GM20431 (cell line): Measurements from ENCODE around the gene CD99.
"Not testable (repeated sequence)": the region's sequence is repeated elsewhere in the genome, so short reads cannot be mapped to it uniquely, and the experiment has no call there.

ENCODE experiments used
- in situ Hi-C: fragments of 300-500 bp; cut with MseI, MboI; formaldehyde crosslinking; loops from one replicate; pipeline ENCODE4 v1.15.0; 2020; ENCODE audit warnings: low sequenced_read_pairs; ENCODE audit not compliant: unreplicated experiment

CD99 gene

DNA sequence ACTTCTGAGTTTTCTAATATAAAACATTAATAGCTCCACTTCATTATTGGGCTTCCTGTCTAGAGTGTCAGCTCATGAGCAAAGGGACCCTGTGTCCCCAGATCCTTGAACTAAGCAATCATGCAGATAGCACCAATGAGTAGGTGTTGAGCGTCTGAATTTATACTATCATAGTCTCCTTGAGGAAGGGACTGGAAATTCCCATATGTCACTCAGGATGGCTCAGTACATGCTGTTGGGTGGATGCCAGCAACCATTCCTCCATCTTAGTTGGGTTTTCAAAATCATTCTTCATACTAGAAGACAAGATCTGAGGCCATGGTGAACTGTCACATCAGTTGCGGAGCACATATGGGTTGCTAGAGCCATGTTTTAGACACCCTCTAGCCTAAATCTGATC, 27.7 kb downstream of the CD99 start:
- in situ Hi-C loops = no loop called here

DNA sequence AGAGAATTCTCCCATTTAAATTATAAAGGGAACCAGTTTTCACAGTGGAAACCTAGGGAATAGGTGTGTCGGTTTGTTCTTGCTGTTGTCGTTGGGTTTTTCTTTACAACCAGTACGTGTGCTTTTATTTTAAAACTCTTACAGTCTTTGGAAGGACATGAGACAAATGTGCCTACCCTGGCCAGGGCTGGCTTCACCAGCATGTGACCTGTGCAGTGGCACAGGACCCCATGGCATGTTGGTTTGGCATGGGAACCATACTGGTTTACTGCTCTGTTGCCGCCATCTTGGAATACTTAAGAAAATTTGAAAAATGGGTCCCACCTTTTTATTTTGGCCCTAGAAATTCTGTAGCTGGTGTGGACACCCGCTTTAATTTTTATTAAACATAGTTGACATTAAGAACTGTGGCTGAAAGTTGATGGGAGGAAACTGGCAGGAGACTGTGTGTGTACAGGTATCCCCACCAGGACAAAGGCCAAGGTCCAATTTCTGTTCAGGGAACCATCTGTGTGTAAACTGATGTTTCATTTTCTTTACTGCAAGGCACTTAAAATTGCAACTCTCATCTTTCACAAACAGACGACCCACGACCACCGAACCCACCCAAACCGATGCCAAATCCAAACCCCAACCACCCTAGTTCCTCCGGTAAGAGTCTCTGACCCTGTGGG, 28.8 kb downstream of the CD99 start:
- in situ Hi-C loops = no loop called here

DNA sequence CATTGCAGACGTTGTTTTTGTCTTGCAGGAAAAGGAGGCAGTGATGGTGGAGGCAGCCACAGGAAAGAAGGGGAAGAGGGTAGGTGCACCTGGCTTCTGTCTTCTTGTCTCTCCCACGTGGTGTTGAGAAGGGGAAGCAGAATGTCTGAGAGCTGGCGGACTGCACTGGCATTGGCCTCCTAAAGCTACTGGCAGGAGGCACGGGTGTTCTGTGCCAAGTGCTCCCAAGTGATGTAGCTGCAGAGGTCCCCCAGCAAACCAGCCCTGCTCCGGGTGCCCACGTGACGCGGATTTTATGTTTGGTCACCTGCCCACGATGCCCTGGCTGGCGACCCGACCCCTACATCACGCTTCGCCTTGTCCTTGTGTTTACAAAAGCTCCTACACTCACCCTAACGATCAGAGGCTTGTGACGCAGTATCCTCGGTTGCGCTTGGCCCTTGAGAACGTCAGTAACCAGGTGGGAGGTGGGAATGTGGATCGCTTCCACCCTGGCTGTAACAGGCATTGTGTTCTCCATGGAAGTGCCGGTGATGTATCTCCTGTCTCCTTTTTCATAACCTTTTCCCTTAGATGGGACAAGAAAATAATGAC, 32.3 kb downstream of the CD99 start:
- in situ Hi-C loops = no loop called here

DNA sequence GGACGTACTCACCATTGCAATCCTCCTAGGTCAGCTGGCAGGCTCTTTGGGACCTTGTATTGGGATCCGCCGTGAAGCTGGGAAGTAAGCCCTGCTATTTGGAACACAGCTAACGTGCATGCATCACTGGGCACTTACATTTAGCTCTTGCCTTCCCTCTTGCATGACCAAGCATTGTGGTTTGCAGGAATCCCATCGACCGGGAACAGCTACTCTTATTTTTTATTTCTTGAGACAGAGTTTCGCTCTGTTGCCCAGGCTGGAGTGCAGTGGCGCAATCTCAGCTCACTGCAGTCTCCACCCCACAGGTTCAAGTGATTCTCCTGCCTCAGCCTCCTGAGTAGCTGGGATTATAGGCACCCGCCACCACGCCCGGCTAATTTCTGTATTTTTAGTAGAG, 36.2 kb downstream of the CD99 start:
- in situ Hi-C loops = not testable (repeated sequence)

DNA sequence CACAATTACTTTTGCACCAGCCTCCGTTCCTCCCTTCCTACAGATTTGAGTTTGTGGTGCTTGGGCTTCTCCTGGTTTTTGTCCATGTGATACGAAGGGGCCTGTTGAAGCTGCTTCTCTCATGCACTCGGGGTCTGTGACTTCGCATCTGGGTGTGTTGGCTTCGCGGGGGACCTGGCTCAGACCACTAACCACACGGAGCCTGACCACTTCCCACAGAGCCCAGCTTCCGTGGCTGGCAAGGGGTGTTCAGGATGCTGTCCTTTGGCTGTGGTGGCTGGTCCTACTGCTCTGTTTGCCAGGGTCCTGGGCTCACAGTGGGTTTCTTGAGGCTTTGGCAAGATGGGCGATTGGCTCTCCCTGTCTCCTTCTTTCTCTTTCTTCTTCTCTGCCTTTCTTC, 41.0 kb downstream of the CD99 start:
- in situ Hi-C loops = no loop called here

DNA sequence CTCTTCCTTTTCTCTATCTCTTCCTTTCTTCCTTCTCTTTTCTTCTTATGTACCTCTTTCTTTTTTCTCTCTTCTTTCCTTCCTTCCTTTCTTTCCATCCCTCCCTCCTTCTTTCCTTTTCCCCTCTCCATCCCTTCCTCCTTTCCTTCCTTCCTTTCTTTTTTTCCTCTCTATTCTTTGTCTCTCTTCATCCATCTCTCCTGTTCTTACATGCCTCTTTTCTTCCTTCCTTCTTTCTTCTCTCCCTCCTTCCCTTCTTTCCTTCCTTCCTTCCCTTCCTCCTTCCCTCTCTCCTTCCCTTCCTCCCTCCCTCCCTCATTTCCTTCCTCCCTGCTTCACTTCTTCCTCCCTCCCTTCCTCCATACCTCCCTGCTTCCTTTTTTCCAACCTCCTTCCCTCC, 41.6 kb downstream of the CD99 start:
- in situ Hi-C loops = no loop called here

DNA sequence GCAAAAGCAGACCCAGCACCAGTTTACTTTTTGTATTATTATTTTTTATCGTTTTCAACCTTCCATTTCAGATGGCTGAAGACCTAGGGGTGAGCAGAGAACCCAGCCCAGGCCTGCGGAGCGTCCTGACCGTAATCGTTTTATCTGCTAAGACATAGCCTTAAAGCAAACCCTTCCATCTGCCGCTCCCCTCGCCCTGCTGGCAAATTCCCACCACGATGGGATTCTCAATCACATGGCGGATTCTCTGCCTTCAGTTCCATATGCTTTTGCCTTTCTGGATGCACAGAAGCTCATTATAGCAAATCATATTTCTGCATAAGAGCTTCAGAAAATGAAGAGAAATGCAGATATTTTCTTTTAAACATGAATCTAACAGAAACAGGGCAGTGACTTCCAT, 42.2 kb downstream of the CD99 start:
- in situ Hi-C loops = no loop called here

DNA sequence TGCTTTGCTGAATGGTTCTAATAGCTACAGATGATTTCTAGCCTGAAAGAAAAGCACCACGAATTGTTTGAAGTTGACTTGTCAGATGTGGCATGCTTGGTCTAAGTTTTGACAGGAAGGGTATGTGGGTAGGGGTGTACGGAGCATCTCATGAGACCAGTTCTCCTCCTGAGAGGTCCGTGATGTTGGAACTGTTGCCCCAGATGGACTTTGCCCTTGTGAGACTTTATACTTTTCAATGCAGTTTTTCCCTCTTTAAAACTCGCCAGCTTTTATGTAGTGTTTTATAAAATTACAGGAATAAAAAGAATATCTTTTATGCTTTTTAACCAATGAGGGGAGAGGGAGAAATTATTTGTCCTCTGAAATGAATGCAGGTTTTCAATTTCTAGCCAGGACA, 44.2 kb downstream of the CD99 start:
- in situ Hi-C loops = no loop called here

DNA sequence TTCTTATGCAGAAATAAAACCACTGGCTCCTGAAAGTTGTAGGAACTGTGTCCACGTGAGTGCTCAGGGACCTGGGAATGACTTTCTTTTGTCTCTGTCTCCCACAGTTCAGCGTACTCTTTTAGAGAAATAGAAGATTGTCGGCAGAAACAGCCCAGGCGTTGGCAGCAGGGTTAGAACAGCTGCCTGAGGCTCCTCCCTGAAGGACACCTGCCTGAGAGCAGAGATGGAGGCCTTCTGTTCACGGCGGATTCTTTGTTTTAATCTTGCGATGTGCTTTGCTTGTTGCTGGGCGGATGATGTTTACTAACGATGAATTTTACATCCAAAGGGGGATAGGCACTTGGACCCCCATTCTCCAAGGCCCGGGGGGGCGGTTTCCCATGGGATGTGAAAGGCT, 49.6 kb downstream of the CD99 start:
- in situ Hi-C loops = no loop called here

DNA sequence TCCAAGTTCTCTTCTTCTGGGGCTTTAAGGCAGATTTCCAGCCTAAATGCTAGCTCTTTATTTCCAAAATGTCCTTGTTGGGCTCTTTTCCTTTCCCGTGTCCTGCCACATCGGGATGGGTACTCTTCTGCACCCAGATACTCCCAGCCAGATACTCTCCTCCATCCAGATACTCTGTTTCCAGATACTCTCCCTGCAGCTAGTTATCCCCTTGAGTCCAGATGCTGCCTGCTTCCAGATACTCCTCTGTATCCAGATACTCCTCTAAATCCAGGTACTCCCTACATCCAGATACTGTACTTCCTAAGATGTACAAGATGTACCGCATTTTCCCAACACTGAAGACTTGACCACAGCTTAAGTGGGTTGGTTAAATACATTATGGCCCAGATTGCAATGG, 50.3 kb downstream of the CD99 start:
- in situ Hi-C loops = no loop called here

DNA sequence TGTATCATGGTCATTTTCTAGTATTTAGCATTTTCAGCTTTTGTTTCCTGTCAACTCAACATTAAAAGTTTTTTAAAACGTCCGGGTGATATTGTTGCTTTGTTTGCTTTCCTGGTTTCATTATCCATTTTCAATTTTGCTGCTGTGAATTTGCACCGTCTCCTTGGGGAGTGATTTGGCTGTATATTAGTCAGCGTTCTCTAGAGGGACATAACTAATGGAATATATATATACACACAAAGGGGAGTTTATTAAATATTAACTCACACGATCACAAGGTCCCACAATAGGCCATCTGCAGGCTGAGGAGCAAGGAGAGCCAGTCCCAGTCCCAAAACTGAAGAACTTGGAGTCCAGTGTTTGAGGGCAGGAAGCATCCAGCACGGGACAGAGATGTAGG, 55.2 kb downstream of the CD99 start:
- in situ Hi-C loops = not testable (repeated sequence)

DNA sequence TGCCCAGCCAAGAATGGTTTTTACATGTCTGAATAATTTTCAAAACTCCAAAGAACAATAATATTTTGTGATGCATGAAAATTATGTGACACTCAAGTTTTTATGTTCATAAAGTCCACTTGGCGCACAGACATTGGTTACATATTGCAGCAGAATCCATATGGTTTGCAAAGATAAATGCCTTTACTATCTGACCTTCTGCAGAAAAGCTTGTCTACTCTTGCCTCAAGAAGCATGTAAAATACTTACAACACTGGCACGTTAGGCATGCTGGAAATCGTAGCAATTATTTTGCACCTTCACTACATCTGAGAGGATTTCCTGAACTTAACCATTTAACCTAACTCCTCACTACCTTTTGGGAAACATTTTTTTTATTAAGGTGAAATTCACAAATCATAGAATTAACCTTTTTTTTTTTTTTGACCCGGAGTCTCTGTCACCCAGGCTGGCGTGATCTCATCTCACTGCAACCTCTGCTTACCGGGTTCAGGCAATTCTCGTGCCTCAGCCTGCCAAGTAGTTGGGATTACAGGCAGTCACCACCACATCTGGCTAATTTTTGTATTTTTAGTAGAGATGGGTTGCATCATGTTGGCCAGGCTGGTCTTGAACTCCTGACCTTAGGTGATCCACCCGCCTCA, 57.2 kb downstream of the CD99 start:
- in situ Hi-C loops = no loop called here

DNA sequence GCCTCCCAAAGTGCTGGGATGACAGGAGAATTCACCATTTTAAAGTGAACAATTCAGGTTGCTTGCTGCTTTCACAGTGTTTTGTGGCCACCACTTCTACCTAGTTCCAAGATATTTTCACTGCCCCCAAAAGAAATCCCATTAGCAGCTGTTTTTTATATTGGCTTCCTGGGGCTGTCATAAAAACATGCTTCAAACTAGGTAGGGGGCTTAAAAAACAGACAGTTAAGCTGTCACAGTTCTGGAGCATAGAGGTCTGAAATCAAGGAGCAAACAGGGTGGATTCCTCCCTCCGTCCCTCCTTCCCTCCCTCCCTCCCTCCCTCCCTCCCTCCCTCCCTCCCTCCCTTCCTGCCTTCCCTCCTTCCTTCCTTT, 57.7 kb downstream of the CD99 start:
- in situ Hi-C loops = no loop called here

DNA sequence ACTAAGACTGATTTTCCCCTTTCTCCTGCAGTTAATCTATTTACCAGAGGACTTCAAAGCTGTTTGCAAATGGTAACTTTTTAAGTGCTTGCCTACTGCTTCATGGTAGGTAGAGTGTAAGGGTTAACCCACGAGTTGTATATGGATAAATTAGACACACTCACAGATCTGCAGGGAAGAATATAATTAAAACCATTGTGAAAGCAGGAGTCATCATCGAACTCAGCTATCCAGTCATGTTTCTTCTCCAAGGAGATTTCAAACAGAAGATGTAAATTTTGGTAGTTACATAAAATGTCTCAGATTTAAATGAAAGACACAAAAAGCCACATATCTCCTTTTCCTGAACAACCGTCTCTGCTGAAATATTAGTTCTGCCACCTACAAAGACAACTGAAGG, 60.2 kb downstream of the CD99 start:
- in situ Hi-C loops = no loop called here

DNA sequence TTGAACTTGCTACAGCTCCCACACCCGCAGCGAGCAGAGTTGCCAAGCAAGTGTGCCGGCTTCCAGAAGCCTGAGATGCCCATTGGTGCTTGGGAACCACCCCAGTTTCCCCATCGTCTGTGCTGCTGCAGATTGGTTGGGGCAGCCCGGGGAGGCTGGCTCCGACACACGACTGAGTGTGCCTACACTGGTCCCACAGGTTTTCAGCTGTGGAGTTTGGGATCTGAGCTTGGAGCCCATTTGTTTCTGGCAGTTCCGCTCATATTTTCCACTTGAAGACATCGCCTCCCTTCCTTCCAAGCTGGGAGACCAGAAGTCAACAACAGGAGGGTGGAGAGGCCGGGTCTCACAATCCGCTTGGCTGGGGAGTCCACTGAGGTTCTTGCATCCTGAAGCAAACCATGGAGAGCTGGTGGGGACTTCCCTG, 60.8 kb downstream of the CD99 start, which contains the start of gene XG:
Gene XG (plus strand): TSS at position 167 of the 427 bp plus-strand sequence. CDS start 235 bp downstream, at position 402.
- in situ Hi-C loops = not testable (repeated sequence)

DNA sequence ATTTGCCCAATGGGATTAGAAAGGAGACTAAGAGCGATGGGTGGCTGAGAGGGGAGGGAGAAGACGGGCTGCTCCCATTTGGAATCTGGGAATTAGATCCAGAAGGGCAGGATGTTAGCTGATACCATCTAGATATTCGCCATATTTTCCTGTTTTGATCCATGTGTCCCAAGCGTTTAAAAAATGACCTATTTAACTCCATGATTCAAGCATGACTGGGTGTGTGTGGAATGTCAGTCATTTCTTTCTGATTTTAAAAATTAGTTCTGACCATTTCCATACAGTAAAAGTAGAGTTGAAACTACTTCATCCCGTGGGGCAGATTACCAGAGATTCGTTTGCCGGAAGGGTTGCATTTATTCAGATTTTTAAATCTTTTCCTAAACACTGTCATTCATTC, 61.3 kb downstream of the CD99 start:
- in situ Hi-C loops = not testable (repeated sequence)

DNA sequence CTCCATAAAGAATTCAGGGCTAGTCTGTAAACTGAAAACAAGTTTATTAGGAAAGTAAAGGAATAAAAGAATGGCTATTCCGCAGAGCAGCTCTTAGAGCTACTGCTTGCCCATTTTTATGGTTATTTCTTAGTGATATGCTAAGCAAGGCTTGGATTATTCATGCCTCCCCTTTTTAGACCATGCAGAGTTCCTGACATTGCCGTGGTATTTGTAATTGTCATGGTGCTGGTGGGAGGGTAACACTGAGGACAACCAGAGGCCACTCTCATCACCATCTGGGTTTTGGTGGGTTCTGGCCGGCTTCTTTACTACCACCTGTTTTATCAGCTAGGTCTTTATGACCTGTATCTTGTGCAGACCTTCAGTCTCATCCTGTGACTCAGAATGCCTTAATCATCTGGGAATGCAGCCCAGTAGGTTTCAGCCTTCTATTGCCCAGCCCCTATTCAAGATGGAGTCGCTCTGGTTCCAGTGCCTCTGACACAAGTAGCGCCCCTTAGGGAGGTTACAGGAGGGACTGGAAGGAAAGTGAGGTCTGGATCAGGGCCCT, 64.1 kb downstream of the CD99 start:
- in situ Hi-C loops = not testable (repeated sequence)

DNA sequence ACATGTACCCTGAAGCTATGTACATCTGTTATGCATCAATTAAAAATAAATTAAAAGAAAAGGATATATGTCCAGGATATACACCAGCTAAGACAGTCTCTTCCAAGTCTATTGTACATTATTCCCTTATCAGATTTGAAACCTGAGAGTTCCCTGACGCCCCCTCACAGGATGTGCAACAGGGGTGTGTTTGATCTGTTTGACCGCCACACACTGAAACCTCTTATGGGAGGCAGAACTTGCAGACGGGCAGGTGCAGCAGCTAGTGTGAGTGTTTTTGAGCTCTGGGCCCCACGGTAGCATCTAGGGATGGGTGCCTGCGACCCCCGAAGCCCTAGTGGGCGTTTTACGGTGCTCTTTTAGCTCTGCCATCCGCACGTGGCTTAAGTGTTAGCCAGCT, 65.5 kb downstream of the CD99 start:
- in situ Hi-C loops = no loop called here

DNA sequence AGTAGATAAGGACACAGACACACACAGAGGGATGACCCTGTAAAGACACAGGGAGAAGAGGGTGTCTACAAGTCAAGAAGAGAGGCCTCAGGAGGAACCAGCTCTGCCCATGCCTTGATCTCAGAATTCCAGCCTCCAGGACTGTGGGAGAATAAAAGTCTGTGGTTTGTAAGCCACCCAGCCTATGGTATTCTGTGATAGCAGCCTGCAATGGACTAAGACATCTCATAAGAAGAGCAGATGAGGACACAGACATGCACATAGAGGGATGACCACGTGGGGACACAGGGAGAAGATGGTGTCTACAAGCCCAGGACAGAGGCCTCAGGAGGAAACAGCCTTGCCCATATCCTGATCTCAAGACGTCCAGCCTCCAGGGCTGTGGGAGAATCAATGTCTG, 70.2 kb downstream of the CD99 start:
- in situ Hi-C loops = no loop called here

DNA sequence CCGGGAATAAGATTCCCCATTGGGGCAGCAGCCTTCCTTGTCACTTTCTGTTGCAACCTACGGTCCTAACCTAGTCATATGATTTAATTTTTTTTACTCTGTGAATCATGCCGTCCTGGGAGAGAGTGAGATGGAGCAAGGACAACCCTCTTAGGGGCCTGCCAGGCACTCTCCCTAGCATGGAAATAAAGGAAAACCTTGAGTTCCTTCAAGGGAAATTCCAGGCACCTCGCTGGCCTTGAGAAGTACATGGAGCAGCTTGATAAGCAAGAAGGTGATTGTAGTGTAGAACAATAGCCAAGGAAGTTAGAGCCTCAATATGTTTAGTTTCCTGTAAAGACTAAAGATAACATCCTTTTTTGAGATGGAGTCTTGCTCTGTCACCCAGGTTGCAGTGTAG, 71.6 kb downstream of the CD99 start:
- in situ Hi-C loops = not testable (repeated sequence)

DNA sequence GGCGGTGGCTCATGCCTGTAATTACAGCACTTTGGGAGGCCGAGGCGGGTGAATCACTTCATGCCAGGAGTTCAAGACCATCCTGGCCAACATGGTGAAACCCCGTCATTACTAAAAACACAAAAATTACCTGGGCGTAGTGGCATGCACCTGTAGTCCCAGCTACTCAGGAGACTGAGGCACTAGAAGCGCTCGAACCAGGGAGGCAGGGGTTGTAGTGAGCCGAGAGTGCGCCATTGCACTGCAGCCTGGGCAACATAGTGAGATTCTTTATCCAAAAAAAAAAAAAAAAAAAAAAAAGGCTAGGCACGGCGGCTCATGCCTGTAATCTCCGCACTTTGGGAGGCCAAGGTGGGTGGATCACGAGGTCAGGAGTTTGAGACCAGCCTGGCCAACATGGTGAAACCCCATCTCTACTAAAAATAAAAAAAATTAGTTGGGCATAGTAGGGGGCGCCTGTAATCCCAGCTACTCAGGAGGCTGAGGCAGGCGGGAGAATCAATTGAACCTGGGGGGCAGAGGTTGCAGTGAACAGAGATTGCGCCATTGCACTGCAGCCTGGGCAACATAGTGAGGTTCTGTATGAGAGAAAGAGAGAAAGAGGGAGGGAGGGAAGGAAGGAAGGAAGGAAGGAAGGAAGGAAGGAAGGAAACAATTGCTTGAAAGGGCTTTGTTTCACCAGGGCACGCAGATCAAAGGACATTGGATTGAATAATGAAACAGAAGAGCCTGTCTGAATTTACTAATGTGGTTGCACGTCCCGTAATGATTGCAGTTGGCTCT, 73.9 kb downstream of the CD99 start:
- in situ Hi-C loops = not testable (repeated sequence)
